GM19023 (cell line): ENCODE measurements around the gene POLR2J.
A peak's percentile ranks its signal among the peaks of the same experiment; 100 is the strongest.
"Not testable (repeated sequence)": the region's sequence is repeated elsewhere in the genome, so short reads cannot be mapped to it uniquely, and the experiment has no call there.

Experiments
- ATAC-seq: cut with Tn5 transposase; IDR thresholded peaks from one replicate; pipeline ENCODE4 v1.9.1; 2021; ENCODE audit warnings: mild to moderate bottlenecking, moderate library complexity; ENCODE audit not compliant: unreplicated experiment

Gene POLR2J

GRCh38 chr7:102467581-102468477 lies 10.9 kb downstream of the POLR2J start:
- no peak for ATAC-seq

DNA sequence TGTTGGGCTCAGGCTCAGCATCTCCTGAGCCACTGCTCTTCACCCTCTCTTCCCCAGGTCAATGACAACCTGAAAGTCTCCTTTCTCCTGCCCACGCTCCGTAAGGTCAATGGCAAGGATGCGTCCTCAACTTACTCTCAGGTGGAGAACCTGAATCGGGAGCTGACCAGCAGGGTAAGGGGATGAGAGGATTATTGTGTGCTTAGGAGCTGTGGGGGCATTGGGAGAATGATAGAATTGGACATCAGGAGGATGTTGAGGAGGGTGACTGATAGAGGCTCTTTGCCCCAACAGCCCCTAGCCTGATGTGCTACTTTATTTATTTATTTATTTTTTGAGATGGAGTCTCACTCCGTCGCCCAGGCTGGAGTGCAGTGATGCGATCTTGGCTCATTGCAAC lies 12.6 kb downstream of the POLR2J start:
- no peak for ATAC-seq

GRCh38 chr7:102464577-102465280 lies 14.0 kb downstream of the POLR2J start, which contains the start of the genes ALKBH4 and LRWD1:
Gene ALKBH4 (minus strand): TSS chr7:102464863. CDS start chr7:102464836, 27 bp downstream.
Gene LRWD1 (plus strand): TSS chr7:102464984. CDS start chr7:102465081, 97 bp downstream.
- peak; percentile 85 for ATAC-seq

DNA sequence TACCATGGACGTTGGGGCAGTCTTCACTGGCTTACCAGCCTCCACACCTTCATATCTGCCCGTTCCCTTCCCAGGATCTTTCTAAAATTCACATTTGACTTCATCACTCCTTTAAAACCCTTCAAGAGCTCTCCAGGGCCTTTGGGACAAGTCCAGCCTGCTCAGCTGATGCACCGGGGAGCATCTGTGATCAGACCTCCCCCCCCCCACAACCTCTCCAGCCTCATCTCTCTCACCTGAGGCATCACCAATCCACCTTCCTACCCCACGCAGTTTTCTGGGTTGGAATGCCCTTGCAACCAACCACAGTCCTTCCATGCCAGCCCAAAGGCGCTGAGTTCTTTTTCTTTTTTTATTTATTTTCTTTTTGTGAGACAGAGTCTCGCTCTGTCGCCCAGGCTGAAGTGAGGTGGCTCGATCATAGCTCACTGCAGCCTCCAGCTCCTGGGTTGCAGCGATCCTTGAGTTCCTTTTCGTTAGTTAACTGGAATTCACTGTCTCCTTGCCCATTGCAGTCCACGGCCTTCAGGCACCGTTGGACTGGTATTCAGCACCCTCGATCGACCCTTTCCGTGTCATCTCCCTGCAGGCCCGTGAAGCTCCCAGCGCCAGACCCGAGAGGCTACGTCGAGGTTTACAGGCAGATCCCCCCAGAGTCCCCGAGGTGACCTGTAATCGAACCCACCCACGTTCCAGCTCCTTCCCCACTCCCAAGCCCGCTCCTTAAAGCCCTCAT lies 14.7 kb downstream of the POLR2J start:
- ATAC-seq, result no peak

DNA sequence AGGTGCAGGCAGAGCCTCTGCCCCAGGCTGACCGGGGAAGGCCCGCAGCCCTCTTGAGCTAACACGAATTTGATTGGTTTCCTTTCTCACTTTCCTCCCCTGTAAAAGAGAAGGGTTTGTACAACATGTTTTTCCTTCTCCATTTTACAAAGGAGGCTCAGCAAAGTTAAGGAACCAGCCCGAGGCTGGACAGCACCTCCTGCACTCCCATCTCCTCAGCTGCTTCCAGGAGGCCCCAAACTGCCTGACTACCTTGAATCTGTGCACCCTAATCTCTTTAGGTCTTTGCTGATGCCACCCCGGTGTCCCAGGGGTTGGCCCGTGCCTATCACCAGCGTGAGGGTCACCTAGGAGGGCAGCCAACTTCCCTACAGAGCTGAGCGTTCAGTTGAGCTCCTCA lies 18.3 kb downstream of the POLR2J start:
- no peak for ATAC-seq

GRCh38 chr7:102459221-102459844 lies 19.4 kb downstream of the POLR2J start:
- no peak for ATAC-seq

- no peak for ATAC-seq
Observed at GRCh38 chr7:102457352-102457924, 21.3 kb downstream of the POLR2J start.

- no peak for ATAC-seq
Observed at GRCh38 chr7:102456327-102456726, 22.4 kb downstream of the POLR2J start.

- no peak for ATAC-seq
Observed at GRCh38 chr7:102455596-102455995, 23.1 kb downstream of the POLR2J start.

- ATAC-seq, result not testable (repeated sequence)
Observed at GRCh38 chr7:102454932-102455331, 23.8 kb downstream of the POLR2J start.

- ATAC-seq, result no peak
Observed at GRCh38 chr7:102454468-102454867, 24.3 kb downstream of the POLR2J start.

GRCh38 chr7:102453319-102453718 lies 25.4 kb downstream of the POLR2J start:
- no peak for ATAC-seq

- ATAC-seq, result no peak
Observed at GRCh38 chr7:102452451-102452850, 26.3 kb downstream of the POLR2J start.

DNA sequence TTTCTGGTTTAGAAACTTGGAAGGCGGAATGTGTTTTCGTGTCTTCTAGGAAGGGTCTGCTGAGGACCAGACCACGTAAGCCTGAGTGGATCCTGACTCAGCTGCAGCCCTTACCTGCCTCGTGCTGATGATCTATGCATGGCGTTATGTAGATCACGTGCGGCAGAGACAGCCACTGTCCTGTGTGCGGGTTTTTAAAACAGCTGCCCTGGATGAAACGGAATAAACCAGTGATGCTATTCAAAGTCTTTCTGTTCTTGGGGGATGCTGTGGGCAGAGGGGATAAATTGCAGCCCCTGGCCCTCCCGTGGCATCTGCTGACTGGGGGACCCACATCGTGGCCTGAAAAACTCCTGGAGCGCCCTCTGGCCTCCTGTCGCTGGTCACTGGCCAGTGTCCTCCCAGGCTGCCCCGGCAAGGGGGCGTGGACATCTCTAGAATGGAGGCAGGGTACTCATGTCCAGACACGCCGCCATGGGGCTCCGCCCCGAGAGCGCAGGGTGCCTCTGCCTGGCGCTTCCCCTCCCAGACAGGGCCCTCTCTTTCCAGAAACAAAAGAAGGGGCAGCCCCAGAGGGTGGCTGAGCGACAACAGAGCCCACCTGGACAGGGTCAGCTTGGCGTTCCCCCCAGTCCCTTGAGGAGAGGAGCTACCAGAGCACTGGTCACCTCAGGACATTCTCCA lies 27.2 kb downstream of the POLR2J start:
- no peak for ATAC-seq

DNA sequence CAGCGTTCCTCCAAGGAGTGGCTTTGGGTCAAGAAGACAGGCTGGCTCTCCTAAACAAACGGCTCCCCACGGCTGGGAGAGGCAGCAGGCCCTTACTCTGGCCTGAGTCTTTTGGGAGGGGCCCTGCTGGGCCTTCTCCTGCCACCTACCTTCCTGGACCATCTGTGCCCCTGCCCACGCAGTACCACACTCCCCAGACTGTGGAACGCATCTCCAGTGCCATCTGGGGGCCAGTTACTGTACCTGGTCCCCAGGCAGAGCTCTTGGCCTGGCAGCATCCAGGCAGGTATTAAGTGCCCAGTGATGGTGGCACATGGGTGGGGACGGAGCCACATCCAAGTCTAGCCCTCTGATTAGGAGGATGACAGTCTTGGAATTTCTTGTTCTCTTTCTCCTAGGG lies 28.5 kb downstream of the POLR2J start:
- no peak for ATAC-seq

DNA sequence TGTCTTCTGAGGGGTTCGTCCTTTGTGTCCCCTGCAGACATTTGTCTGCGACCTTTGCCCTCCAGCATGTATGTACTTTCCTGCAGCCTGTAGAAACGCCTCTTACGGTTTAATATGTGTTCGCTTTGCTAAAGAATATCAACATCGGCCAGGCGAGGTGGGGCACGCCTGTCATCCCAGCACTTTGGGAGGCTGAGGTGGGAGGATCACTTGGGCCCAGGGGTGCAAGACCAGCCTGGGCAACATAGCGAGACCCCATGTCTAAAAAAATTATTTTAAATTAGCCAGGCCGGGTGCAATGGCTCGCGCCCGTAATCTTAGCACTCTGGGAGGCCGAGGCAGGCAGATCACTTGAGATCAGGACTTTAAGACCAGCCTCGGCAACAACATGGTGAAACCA lies 29.6 kb downstream of the POLR2J start:
- no peak for ATAC-seq

DNA sequence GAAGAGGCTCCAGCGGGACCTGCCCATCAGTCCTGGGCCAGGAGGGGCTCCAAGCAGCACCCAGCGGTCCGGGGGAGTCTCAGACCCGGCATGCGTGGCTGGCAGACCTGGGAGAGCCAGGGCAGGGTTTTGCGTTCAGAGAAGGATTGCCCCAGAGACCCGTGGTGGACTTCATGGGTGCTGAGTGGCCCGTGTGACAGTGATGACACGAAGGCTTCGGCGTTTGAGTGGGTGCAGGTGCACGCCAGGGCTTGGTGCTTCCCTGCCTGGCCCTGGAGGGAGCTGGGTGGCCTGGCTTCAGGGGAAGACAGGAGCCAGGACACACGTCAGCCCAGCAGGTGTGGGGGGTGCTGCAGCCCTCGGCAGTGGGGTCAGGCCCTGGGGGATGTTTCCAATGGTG lies 31.4 kb downstream of the POLR2J start:
- no peak for ATAC-seq

DNA sequence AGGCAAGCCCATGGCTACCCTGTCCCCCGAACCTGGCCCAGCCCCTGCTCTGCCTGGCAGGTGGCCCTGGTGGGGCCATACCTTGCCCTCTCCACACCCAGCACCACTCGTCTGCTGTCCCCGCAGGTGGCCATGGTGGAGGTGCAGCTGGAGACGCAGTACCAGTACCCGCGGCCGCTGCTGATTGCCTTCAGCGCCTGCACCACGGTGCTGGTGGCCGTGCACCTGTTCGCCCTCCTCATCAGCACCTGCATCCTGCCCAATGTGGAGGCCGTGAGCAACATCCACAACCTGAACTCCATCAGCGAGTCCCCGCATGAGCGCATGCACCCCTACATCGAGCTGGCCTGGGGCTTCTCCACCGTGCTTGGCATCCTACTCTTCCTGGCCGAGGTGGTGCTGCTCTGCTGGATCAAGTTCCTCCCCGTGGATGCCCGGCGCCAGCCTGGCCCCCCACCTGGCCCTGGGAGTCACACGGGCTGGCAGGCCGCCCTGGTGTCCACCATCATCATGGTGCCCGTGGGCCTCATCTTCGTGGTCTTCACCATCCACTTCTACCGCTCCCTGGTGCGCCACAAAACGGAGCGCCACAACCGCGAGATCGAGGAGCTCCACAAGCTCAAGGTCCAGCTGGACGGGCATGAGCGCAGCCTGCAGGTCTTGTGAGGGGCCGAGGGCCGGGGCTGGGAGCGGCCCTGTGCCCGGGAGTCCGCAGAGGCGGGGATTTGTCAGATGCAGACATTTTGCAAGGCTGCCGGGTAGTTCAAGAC lies 32.1 kb downstream of the POLR2J start:
- no peak for ATAC-seq

GRCh38 chr7:102445674-102446071 lies 33.0 kb downstream of the POLR2J start:
- no peak for ATAC-seq
